Effector memory CD4-positive, alpha-beta T cell (primary cell): ENCODE measurements around the gene AKT1.
"Not testable (repeated sequence)": the region's sequence is repeated elsewhere in the genome, so short reads cannot be mapped to it uniquely, and the experiment has no call there.

ENCODE experiments used
- DNase-seq, 3 donors: peaks; one replicate each; pipeline ENCODE4 v3.0.0-alpha.2; 2020
- H3K27ac ChIP-seq: 2 replicates; pipeline ENCODE4 v1.7.0; 2013; ENCODE audit warnings: mild to moderate bottlenecking, low read length, moderate library complexity; ENCODE audit not compliant: insufficient read depth, poor library complexity, severe bottlenecking
- H3K27me3 ChIP-seq: replicated peaks from 2 replicates; pipeline ENCODE4 v1.7.0; 2013; ENCODE audit warnings: mild to moderate bottlenecking, low read length; ENCODE audit not compliant: insufficient read depth, control insufficient read depth, poor library complexity, severe bottlenecking
- H3K36me3 ChIP-seq: 2 replicates; pipeline ENCODE4 v1.7.0; 2013; ENCODE audit warnings: mild to moderate bottlenecking, low read length, moderate library complexity; ENCODE audit not compliant: control insufficient read depth, insufficient read depth
- H3K4me1 ChIP-seq: 2 replicates; pipeline ENCODE4 v1.7.0; 2013; ENCODE audit warnings: low read length, mild to moderate bottlenecking; ENCODE audit not compliant: control insufficient read depth, insufficient read depth, poor library complexity, severe bottlenecking
- H3K4me3 ChIP-seq: 2 replicates; pipeline ENCODE4 v1.7.0; 2013; ENCODE audit warnings: low read length, low read depth, mild to moderate bottlenecking; ENCODE audit not compliant: insufficient read depth, poor library complexity, severe bottlenecking
- H3K9me3 ChIP-seq: 2 replicates; pipeline ENCODE4 v1.7.0; 2013; ENCODE audit warnings: mild to moderate bottlenecking, low read length, moderate library complexity; ENCODE audit not compliant: control insufficient read depth

Gene AKT1

GRCh38 chr14:104818714-104819161 is 23.2 kb upstream of the AKT1 start:
- H3K9me3 ChIP-seq = no peaks in the 10 kb centered on the region
- no peaks in the 10 kb centered on the region for H3K36me3 ChIP-seq
- peaks cover 14% of the 10 kb centered on the region for H3K4me1 ChIP-seq
- DNase-seq = no peak
- H3K4me3 ChIP-seq = no peak overlapping the region
- H3K27ac ChIP-seq = no peak overlapping the region
- no peaks in the 10 kb centered on the region for H3K27me3 ChIP-seq

- DNase-seq = no peak
- no peak overlapping the region for H3K27ac ChIP-seq
- no peaks in the 10 kb centered on the region for H3K36me3 ChIP-seq
- H3K9me3 ChIP-seq = no peaks in the 10 kb centered on the region
- H3K27me3 ChIP-seq = no peaks in the 10 kb centered on the region
- H3K4me3 ChIP-seq = no peak overlapping the region
- H3K4me1 ChIP-seq = peaks cover 14% of the 10 kb centered on the region
These were observed 22.6 kb upstream of the AKT1 start for GRCh38 chr14:104817930-104818713.

- Histone ChIP-seq H3K4me1 (peaks cover 14% of the 10 kb centered on the region), H3K27me3 (no peaks in the 10 kb centered on the region), H3K4me3 (peak overlapping the region; percentile 97), H3K9me3 (no peaks in the 10 kb centered on the region), H3K36me3 (no peaks in the 10 kb centered on the region), H3K27ac (peak overlapping the region; percentile 91)
- DNase-seq = no peak
These were observed 21.0 kb upstream of the AKT1 start for GRCh38 chr14:104816616-104816884.

- H3K9me3 ChIP-seq, H3K27me3 ChIP-seq, H3K4me3 ChIP-seq, DNase-seq, H3K36me3 ChIP-seq: not testable (repeated sequence)
- H3K27ac ChIP-seq = peak overlapping the region; percentile 91
- H3K4me1 ChIP-seq = peaks cover 14% of the 10 kb centered on the region
These were observed 19.2 kb upstream of the AKT1 start for GRCh38 chr14:104814701-104815100.

- H3K4me1 ChIP-seq = peaks cover 14% of the 10 kb centered on the region
- no peaks in the 10 kb centered on the region for H3K27me3 ChIP-seq
- no peaks in the 10 kb centered on the region for H3K9me3 ChIP-seq
- no peak overlapping the region for H3K27ac ChIP-seq
- H3K4me3 ChIP-seq = no peak overlapping the region
- H3K36me3 ChIP-seq = no peaks in the 10 kb centered on the region
- DNase-seq = no peak
These were observed 17.7 kb upstream of the AKT1 start for GRCh38 chr14:104813286-104813685.

GRCh38 chr14:104810316-104810715 is 14.8 kb upstream of the AKT1 start:
- H3K4me3 ChIP-seq = no peak overlapping the region
- H3K36me3 ChIP-seq = no peaks in the 10 kb centered on the region
- no peak overlapping the region for H3K27ac ChIP-seq
- H3K27me3 ChIP-seq = no peaks in the 10 kb centered on the region
- no peaks in the 10 kb centered on the region for H3K9me3 ChIP-seq
- peaks cover 5% of the 10 kb centered on the region for H3K4me1 ChIP-seq
- no peak for DNase-seq

- Histone ChIP-seq H3K4me3 (no peak overlapping the region), H3K27ac (no peak overlapping the region), H3K36me3 (no peaks in the 10 kb centered on the region), H3K9me3 (no peaks in the 10 kb centered on the region), H3K4me1 (no peaks in the 10 kb centered on the region), H3K27me3 (no peaks in the 10 kb centered on the region)
- DNase-seq = no peak
These were observed 12.9 kb upstream of the AKT1 start for GRCh38 chr14:104808456-104808855.

- Histone ChIP-seq H3K27ac (no peak overlapping the region), H3K36me3 (no peaks in the 10 kb centered on the region), H3K27me3 (no peaks in the 10 kb centered on the region), H3K9me3 (no peaks in the 10 kb centered on the region), H3K4me1 (peaks cover 9% of the 10 kb centered on the region), H3K4me3 (no peak overlapping the region)
- DNase-seq = no peak
These were observed 11.3 kb upstream of the AKT1 start for GRCh38 chr14:104806625-104807465.

- Histone ChIP-seq H3K27ac (no peak overlapping the region), H3K4me3 (no peak overlapping the region), H3K4me1 (peaks cover 16% of the 10 kb centered on the region), H3K36me3 (no peaks in the 10 kb centered on the region), H3K27me3 (no peaks in the 10 kb centered on the region), H3K9me3 (no peaks in the 10 kb centered on the region)
- no peak for DNase-seq
These were observed 10.5 kb upstream of the AKT1 start for GRCh38 chr14:104805941-104806624.

- DNase-seq = no peak
- peaks cover 18% of the 10 kb centered on the region for H3K4me1 ChIP-seq
- H3K4me3 ChIP-seq = no peak overlapping the region
- no peaks in the 10 kb centered on the region for H3K27me3 ChIP-seq
- H3K36me3 ChIP-seq = no peaks in the 10 kb centered on the region
- H3K27ac ChIP-seq = no peak overlapping the region
- no peaks in the 10 kb centered on the region for H3K9me3 ChIP-seq
These were observed 9.8 kb upstream of the AKT1 start for GRCh38 chr14:104805326-104805678.
